Stimulated activated CD8-positive, alpha-beta memory T cell treated with anti-CD3 and anti-CD28 coated beads, Interleukin-12 subunit alpha, Interleukin-12 subunit beta, amount 100 ng/mL, for 4 hours (primary cell): Measurements from ENCODE around the gene ADAMTS2.
"Not testable (repeated sequence)": the region's sequence is repeated elsewhere in the genome, so short reads cannot be mapped to it uniquely, and the experiment has no call there.

Experiments used
- DNase-seq: peaks from one replicate; pipeline ENCODE4 v3.0.0-alpha.2; 2020; ENCODE audit warnings: low read depth

Gene ADAMTS2

DNA sequence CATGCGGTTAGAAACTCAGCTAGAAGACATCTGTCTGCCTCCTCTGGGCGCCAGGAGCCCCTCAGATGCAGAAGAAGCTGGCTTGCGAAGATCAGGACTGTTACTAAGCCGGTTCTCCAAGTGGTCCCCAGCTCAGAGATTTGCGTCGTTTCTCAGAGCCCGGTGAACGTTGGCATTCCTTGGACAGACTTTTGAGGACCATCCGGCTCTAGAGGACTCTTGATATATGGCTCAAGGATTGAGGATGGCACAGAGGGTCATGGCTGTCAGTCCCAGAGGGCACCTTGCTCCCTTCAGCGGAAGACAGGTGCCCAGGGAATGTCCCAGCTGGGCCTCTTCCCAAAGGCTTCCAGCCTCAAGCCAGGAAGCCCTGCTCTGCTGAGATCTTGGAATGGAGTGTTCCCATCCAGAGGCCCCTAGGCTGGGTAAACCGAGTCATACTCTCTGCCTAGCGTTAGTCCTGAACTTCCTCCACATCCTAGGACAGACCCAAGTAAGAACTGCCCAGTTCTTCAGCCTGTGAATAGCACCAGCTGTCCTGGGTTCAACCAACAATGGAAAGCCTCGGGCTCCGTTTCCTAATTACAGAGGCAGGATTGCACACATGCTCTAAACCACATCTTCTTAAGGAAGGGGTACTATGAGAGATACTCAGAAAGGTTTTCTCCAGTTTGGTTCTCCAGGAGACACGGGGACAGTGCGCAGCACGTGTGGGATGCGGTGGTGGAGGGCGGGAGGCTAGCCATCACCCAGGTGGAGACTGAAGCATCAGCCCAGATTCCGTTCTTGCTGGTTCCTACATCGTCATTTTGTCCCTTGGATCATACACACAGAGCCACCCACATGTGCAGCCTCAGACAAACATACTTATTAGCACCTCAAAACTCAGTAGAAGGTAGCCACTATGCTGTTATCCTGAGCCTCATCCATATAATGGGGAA is 233.7 kb downstream of the ADAMTS2 start:
- DNase-seq: no peak

DNA sequence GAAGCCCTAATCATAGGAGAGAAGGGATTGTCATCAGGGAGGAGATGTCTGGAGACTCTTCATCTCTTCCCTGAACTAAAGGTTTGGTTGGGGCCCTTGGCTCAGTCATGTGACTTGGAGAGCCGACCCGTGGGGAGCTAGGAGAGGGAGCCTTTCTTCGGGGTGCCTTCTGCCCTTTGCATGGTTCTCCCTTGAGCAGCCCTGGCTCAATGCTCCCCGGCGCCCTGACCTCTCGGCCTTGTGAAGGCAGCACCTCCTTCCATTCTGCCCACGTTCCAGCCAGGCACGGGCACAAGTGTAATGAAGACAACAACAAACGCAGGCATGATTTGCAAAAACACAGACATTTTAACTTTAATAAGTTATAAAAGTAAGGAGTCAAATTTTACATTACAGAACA is 234.7 kb downstream of the ADAMTS2 start:
- no peak for DNase-seq

DNA sequence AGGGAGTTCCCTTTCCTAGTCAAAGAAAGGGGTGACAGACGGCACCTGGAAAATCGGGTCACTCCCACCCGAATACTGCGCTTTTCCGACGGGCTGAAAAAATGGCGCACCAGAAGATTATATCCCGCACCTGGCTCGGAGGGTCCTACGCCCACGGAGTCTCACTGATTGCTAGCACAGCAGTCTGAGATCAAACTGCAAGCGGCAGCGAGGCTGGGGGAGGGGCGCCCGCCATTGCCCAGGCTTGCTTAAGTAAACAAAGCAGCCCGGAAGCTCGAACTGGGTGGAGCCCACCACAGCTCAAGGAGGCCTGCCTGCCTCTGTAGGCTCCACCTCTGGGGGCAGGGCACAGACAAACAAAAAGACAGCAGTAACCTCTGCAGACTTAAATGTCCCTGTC is 244.0 kb downstream of the ADAMTS2 start:
- not testable (repeated sequence) for DNase-seq

DNA sequence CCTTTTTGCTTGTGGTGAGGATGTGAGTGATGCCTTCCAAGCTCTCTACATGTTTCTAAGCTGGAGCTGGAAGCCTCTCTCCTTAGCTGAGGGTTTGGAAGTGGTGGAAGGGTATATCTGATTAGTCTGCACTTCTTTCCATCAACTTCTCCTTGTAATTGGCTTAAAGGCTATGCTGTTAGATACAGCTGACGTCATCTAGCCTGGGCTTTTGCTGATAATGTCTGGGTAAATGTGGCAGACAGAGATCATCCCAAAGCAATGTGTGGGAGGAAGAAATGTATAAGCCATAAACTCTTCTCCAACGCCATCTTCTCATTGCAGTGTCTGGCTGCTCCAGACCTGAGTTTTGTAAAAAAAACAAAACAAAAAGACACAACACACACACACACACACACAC is 255.8 kb downstream of the ADAMTS2 start:
- DNase-seq: no peak

DNA sequence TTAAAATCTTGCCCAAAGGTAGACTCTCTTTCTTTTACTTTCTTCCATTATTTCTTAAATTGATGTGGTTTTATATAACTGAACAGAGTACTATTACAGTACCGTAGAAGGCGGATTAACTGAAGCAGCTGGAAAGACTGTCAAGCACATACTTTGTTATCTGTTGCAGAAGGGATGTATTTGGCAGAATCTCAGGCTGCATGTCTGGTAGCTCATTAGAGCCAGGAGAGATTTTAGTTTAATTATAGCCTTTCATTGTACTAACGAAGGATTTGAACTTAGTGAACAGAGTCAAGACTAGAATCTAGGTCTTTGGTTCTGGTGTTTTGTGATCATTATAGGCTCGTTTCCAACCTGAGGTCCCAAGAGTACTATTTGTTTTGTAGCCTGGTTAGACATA is 264.5 kb downstream of the ADAMTS2 start:
- no peak for DNase-seq

DNA sequence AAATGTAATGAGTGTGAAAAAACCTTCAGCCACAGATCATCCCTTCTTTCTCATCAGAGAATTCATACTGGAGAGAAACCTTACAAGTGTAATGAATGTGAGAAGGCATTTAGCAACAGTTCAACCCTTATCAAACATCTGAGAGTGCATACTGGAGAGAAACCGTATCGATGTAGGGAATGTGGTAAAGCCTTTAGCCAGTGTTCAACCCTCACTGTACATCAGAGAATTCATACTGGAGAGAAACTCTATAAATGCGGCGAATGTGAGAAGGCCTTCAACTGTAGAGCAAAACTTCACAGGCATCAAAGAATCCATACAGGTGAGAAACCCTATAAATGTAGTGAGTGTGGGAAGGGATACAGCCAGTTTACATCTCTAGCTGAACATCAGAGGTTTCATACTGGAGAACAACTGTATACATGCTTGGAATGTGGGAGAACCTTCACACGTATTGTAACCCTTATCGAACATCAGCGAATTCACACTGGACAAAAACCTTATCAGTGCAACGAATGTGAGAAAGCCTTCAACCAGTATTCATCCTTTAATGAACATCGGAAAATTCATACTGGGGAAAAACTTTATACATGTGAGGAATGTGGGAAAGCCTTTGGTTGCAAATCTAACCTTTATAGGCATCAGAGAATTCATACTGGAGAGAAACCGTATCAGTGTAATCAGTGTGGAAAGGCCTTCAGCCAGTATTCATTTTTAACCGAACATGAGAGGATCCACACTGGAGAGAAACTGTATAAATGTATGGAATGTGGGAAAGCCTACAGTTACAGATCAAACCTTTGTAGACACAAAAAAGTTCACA is 265.9 kb downstream of the ADAMTS2 start:
- no peak for DNase-seq

DNA sequence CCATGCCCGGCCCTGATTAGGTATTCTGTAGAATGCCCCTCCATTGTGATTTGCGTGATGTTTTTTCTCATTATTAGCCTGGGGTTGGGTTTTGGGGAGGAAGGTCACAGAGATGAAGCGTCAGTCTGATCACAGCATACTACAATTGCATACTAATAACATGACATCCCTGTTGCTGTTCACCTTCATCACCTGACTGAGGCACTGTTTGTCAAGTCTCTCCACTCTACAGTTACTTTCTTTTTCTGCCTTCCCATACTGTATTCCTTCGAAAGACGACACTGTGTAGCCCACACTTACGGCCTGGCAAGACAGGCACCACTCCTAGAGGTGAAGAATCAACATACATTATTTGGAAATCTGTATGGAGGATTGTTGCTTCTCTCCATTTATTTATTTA is 279.6 kb downstream of the ADAMTS2 start:
- DNase-seq: no peak

DNA sequence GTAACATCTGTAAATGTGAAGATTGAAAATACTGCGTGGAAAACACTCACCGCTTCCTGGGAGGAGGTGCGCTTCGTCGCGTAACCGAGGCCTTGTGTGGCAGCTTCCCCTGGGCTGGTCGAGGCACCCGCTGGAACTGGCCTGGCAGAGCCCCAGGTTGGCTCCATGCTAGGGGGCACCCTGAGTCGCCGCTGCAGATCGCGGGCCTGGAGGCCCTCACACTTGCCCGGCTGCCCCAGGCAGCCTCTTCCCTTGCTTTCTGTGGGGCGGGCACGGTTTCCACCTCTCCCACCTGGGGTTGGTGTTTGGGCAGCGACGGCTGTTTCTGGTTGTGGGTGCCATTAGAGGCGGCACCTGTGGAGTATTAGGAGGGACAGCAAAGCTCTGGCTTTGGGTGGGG is 284.2 kb downstream of the ADAMTS2 start:
- no peak for DNase-seq
